Activated CD8-positive, alpha-beta memory T cell treated with anti-CD3 and anti-CD28 coated beads for 36 hours (primary cell): ENCODE data around the gene CORO2B. TPM values are rescaled to one million over a fixed set of nuclear protein-coding genes. Genes with fewer than 3 reads are reported as not detected.

Experiments
- CTCF ChIA-PET: fragments of 350-600 bp; sonication (Branson Sonifier 250); formaldehyde crosslinking; loops from one replicate; lab custom pipeline; 2021; ENCODE audit warnings: antibody characterized with exemption; lab: Charles Lee
- POLR2A ChIA-PET: fragments of 350-600 bp; sonication (Branson Sonifier 250); formaldehyde crosslinking; loops from one replicate; lab custom pipeline; 2021; ENCODE audit warnings: antibody characterized with exemption; lab: Charles Lee
- total RNA-seq, 2 experiments: library from RNA; stranded (reverse); gene quantifications; one replicate each; pipeline ENCODE4 v1.2.3, GENCODE V29; 2021

The CORO2B gene, protein sequence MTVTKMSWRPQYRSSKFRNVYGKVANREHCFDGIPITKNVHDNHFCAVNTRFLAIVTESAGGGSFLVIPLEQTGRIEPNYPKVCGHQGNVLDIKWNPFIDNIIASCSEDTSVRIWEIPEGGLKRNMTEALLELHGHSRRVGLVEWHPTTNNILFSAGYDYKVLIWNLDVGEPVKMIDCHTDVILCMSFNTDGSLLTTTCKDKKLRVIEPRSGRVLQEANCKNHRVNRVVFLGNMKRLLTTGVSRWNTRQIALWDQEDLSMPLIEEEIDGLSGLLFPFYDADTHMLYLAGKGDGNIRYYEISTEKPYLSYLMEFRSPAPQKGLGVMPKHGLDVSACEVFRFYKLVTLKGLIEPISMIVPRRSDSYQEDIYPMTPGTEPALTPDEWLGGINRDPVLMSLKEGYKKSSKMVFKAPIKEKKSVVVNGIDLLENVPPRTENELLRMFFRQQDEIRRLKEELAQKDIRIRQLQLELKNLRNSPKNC
- total RNA-seq, result under 1 TPM in 1 of 2 experiments, not detected in 1; 0.08 TPM

DNA sequence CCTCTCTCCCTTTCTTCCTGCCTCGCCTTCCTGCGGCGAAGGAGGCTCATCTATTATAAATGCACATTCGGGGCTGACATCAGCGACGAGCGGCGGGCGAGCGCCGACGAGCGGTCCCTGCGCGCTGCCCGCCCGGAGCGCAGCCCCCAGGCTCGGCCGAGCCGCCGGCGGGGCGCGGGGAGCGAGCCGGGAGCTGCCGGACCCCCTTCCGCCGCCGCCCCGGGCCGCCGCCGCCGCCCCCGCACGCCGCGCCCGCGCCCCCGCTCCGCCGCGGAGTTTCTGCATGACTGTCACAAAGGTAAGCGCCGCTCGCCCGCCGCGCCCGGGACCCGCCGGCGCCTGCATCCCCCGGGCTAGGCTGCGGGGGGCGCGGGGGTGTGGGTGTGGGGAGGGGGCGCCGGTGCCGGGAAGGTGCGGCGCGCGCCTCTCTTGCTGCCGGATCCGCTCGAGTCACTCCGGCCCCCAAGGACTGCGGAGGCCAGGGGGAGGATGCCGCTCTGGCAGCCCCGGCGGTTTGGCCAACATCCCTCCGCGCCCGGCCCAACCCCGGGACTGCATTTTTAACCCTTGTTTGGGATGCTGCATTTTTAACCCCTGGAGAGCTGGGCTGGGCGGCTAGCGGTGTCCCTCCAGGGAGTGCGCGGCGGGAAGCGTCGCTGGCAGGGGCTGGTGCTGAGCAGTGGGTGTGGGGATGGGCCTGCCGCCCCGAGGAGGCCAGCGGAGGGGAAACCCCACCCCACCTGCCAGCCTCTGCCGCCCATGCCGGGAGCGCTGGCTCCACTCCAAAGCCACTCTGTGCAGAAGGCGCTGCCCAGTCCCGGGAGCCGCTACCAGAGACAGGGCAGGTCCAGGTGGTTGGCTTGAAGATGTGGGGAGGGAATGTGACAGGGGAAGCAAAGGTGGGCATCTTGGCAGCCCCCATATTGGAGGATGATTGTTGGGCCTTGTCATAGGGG lies at the start of gene CORO2B:
CORO2B (plus strand) TSS at position 14 of the 956 bp plus-strand sequence; CDS start at position 284, 270 bp downstream.
- ChIA-PET CTCF (interaction anchor here (1.5 kb wide), 1 partner anchor 22 kb away, joined by 3 read pairs; no protein-coding TSS in a partner anchor), POLR2A (no interaction called here)

- ChIA-PET CTCF (no interaction called here), POLR2A (no interaction called here)
These were observed 47.2 kb upstream of the CORO2B start for GRCh38 chr15:68531387-68532179.

GRCh38 chr15:68536331-68537095 lies 42.3 kb upstream of the CORO2B start:
- ChIA-PET POLR2A (no interaction called here), CTCF (no interaction called here)

GRCh38 chr15:68537097-68537496 lies 41.7 kb upstream of the CORO2B start:
- ChIA-PET POLR2A (no interaction called here), CTCF (no interaction called here)

- CTCF ChIA-PET, result interaction anchor here (0.9 kb wide), 1 partner anchor 231 kb away, joined by 3 read pairs; no protein-coding TSS in a partner anchor
- POLR2A ChIA-PET, result no interaction called here
These were observed 41.3 kb upstream of the CORO2B start for GRCh38 chr15:68537506-68537905.

- ChIA-PET POLR2A (no interaction called here), CTCF (interaction anchor here (0.9 to 1.0 kb wide), 2 partner anchors 13 to 232 kb away, joined by 3 read pairs; no protein-coding TSS in a partner anchor)
These were observed 40.5 kb upstream of the CORO2B start for GRCh38 chr15:68538311-68538710.

DNA sequence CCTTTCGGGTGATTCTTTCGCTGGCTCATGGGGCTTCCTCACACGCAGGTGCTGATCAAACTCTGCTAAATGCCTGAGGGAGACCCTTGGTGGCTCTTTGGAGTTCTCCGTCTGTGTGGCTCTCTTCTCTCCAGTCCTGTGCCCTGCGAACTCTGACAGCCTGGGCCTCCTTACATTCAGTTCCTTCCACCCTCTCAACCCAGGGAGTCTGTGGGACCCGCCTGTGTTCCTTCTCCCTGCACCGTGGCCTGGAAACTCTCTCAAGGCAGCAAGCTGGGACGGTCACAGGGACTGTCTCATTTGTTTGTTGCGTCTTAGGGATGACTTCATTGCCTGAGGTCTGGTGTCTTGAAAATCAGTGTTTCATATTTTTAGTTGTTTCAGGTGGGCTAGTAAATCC lies 37.0 kb upstream of the CORO2B start:
- CTCF ChIA-PET, result interaction anchor here (0.7 kb wide), 1 partner anchor 22 kb away, joined by 3 read pairs; no protein-coding TSS in a partner anchor

DNA sequence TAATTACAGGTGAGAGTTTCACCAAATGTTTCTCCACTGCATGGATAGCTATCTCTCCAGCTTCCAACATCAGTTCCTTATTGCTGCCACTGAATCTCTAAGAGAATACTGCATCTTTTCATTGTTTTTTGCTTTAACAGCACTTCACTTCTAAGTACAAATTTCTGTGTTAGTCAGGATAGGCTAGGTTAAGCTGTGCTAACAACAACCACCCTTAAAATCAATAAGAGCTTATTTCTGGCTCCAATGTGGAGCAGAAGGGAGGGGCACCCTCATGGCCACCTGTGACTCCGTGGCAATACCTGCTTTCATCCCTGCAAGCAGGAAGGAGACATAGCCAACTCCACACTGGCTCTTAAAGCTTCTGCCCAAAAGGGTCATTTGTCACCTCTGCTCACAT lies 36.4 kb upstream of the CORO2B start:
- POLR2A ChIA-PET, result no interaction called here
- CTCF ChIA-PET, result interaction anchor here (0.7 kb wide), 1 partner anchor 23 kb away, joined by 3 read pairs; no protein-coding TSS in a partner anchor

More for the DNA sequence above, 37.0 kb upstream of the CORO2B start:
- POLR2A ChIA-PET, result no interaction called here

DNA sequence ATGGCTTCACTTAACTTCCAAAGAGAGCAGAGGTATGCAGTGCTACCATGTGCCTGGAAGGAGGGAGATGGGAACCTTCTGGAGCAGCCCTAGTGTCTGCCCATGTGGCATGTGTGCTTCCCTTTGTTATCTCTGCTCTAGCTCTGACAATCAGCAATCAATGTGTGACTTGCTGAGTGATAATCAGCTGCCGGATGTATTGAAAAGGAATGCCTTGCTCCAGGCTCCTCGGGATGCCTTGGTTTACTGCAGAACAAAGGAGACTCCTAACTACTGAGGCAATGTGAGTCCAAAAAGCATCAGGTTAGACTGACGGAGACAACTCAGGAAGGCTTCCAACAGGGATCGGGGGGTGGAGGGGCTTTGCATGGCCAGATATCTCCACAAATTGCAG lies 36.0 kb upstream of the CORO2B start:
- CTCF ChIA-PET, result interaction anchor here (0.7 kb wide), 1 partner anchor 23 kb away, joined by 3 read pairs; no protein-coding TSS in a partner anchor
- POLR2A ChIA-PET, result no interaction called here

DNA sequence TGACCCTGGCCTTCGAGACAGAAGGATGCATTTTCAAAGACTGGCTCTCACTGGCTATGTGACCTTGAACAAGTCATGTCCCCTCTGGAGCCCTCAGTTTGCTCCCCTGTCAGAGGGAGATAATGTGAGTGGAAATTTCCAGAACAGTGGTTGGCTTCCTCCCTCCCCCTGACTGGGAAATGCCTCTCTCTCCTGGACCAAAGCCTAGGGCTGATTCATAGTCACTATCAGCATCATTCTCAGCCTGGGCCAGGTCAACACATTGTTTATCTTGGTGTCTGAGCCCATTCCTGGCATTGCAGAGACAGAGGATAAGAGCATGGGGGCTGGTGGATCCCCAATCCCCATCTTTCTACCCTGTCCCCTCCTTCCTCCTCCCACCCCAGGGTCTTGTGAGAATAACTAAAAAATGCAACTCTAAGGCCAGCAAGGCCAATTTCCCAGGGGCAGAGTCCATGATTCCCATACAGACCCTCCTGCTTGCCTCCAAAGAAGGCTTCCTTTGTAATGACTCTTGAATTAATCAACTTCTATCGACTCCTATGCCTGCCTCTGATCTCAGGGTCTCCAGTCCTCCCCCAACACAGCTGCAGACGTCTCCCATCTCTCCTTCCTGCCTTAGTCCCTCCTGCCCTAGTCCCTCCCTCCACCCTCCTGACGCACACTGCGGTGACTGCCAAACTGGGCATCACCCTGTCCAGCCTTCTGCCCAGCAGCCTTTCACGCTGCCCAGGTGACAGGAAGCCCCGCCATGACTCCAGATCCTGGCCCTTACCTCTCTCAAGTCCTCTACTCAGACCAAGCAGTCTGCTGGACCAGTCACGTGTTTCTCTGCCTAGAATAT lies 35.4 kb upstream of the CORO2B start:
- ChIA-PET POLR2A (no interaction called here), CTCF (no interaction called here)

DNA sequence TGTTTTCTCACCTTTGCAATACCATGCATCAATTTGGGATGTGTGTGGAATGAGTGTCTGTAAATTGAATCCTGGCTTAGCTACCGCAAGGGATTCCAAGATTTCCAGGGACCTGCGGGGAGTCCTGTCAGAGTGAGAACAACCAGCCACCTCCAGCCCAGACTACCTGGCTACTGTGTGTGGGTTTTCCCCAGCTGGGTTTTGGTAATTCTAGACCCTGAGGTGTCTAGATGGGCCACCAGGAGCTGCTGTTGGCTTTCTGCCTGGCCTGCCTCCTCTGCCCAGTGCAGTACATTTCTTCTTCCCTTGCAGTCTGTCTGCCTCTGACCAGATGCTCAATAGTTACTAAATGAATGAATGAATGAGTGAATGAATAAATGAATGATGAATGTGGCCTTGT lies 32.5 kb upstream of the CORO2B start:
- POLR2A ChIA-PET, result no interaction called here

DNA sequence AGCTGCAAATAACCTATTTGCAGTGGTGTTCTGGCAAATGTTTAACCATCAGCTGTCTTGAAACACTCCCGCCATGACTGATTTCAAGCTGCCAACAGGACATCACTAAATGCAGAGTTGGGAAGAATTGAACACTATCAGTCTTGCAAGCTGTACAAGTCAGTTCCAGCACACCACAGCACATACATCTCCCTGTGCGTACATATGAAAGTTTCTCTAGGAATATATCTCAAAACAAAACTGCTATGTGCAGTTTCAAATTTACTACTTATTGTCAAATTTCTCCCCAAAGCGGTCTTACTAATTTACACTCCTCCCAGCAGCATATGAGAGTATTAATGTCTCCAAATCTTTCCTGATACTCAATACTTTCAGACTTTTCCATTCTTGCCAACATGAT lies 30.4 kb upstream of the CORO2B start:
- POLR2A ChIA-PET, result no interaction called here
- CTCF ChIA-PET, result interaction anchor here (0.6 to 1.7 kb wide), 3 partner anchors 125 to 376 kb away, joined by 3 read pairs; no protein-coding TSS in a partner anchor

More for the DNA sequence above, 32.5 kb upstream of the CORO2B start:
- CTCF ChIA-PET, result interaction anchor here (1.2 kb wide), 1 partner anchor 128 kb away, joined by 4 read pairs; no protein-coding TSS in a partner anchor

- POLR2A ChIA-PET, result no interaction called here
- CTCF ChIA-PET, result interaction anchor here (0.7 to 1.5 kb wide), 9 partner anchors 9 to 326 kb away, joined by 3 to 6 read pairs (median 3); no protein-coding TSS in a partner anchor
These were observed 28.8 kb upstream of the CORO2B start for GRCh38 chr15:68550004-68550403.

- CTCF ChIA-PET, result interaction anchor here (0.7 to 9.6 kb wide), 12 partner anchors 10 to 326 kb away, joined by 3 to 71 read pairs (median 4); no protein-coding TSS in a partner anchor
- POLR2A ChIA-PET, result no interaction called here
These were observed 28.1 kb upstream of the CORO2B start for GRCh38 chr15:68550498-68551295.

DNA sequence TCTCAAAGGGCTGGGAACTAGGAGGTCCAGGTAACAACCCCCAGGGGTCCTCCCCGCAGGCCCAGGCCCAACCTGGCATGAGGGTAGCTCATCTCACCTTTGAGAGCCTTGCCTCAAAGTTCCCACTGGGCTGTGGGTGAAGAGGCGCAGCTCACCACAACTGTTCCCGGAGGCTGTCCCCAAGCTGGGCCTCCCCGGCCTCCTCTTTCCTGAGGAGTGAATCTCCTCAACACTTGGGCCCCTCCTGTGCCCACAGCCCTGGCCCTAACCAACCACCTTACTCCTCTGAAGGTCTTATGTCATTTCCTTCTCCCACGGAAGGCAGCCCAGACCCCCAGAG lies 27.5 kb upstream of the CORO2B start:
- POLR2A ChIA-PET, result no interaction called here
- CTCF ChIA-PET, result interaction anchor here (0.9 to 9.6 kb wide), 4 partner anchors 12 to 245 kb away, joined by 3 to 71 read pairs (median 4); no protein-coding TSS in a partner anchor

DNA sequence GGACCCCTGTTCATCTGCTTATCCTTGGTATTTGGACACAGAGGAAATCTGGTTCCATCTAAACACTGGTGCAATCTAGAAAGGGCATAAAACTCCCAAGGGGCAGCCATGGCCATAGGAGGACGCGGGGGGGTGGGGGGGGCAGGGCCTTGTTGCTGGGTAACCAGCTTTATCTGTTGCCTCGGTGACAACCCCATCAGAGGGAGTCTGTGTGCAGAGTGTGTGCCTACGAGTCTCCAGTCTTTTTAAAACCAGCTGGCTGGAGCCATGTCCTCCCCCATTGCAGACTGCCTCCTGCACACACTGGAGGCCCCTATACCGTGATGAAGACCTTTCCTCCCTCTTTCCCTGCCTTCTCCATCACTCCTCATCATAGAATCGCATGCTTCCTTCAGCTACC lies 26.4 kb upstream of the CORO2B start:
- CTCF ChIA-PET, result interaction anchor here (0.7 to 9.6 kb wide), 2 partner anchors 40 to 121 kb away, joined by 3 to 71 read pairs; no protein-coding TSS in a partner anchor
- POLR2A ChIA-PET, result no interaction called here
